ENCODE data around the gene TSPAN18.

Gene TSPAN18

DNA sequence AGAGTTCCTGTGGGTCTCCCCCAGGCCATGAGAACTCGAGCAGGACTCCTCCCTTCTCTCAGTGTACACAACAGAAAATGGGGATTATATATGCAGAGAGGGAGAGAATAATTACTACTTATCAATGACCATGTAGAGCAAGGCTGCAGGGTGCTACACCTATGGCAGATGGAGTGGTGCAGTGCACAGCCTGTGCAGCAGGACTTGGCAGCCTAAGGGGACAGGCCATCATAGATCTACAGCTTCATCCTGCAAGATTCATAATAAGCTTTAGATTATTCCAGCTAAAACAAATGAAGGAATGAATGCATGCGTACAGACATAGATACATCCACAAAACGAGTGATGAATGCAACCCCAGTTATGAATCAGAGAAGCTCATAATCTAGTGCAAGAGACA, 232.3 kb downstream of the TSPAN18 start:
- DNase-seq (ENCODE audit: low read depth), result no peak
- TF ChIP-seq, protein P1, sequence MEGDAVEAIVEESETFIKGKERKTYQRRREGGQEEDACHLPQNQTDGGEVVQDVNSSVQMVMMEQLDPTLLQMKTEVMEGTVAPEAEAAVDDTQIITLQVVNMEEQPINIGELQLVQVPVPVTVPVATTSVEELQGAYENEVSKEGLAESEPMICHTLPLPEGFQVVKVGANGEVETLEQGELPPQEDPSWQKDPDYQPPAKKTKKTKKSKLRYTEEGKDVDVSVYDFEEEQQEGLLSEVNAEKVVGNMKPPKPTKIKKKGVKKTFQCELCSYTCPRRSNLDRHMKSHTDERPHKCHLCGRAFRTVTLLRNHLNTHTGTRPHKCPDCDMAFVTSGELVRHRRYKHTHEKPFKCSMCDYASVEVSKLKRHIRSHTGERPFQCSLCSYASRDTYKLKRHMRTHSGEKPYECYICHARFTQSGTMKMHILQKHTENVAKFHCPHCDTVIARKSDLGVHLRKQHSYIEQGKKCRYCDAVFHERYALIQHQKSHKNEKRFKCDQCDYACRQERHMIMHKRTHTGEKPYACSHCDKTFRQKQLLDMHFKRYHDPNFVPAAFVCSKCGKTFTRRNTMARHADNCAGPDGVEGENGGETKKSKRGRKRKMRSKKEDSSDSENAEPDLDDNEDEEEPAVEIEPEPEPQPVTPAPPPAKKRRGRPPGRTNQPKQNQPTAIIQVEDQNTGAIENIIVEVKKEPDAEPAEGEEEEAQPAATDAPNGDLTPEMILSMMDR (IDR thresholded peaks at IDR 0.05; ENCODE audit: low read depth, low read length, missing control alignments), result no peak
- H3K4me3 ChIP-seq (ENCODE audit: low read depth, low read length), result no peak overlapping the region

DNA sequence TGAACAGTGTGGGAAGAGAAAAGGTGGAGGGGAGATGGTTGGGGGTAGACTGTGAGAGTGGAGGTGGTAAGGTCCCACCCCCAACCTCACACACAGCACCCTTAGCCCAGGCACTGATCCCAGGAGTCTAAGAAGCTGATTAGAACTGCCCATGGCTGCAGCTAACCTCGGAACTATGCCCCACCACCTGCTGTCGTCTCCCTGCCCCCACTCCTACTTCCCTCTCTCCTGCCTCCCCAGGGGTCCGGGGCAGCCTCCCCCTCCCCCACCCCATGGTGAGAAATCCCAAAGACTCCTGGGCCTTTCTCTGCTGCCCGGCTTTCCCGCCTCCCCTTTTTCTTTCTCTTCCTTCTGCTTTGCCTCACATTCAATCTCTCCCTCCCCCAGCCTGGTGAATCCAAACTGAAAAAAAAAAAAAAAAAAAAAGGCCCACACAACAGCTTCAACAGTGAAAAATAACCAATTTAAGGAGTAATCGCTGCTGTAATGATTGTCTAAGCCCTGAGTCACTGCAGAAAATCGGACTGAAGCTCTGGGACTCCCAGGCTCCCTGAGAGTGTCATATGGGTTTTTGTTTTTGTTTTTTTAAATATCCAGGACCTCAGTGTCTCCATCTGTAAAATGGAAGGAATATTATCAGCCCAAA, 233.6 kb downstream of the TSPAN18 start:
- DNase-seq (ENCODE audit: low read depth), result no peak
- no peak overlapping the region for H3K4me3 ChIP-seq (ENCODE audit: low read depth, low read length)
- TF ChIP-seq, protein P1 (IDR thresholded peaks at IDR 0.05; ENCODE audit: low read depth, low read length, missing control alignments), result no peak

DNA sequence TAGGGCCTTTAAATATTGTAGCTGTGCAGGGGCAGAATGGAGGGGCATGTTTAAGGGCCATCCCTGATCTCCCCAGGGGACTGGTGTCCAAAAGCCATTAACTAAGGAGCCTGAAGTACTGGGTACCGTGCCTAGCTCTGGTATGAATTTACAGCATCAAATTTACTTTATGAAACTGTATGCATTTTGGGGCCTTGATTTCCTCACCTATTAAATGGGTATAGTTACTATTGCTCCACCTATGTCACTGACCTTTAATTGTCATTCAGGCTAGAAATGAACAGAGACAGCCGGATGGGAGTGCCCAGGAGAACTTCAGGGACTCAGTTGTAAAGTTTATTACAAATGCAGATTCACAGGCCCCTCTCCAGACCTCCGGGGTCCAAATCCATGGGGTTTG, 235.7 kb downstream of the TSPAN18 start:
- no peak for DNase-seq (ENCODE audit: low read depth)
- TF ChIP-seq, protein P1 (IDR thresholded peaks at IDR 0.05; ENCODE audit: low read depth, low read length, missing control alignments), result no peak
- H3K4me3 ChIP-seq (ENCODE audit: low read depth, low read length), result no peak overlapping the region

- H3K4me3 ChIP-seq (ENCODE audit: low read depth, low read length), result no peak overlapping the region
- TF ChIP-seq, protein P1 (IDR thresholded peaks at IDR 0.05; ENCODE audit: low read depth, low read length, missing control alignments), result no peak
- DNase-seq (ENCODE audit: low read depth), result no peak
Measured at GRCh38 chr11:44963136-44963535, 236.4 kb downstream of the TSPAN18 start.

- TF ChIP-seq, protein P1 (IDR thresholded peaks at IDR 0.05; ENCODE audit: low read depth, low read length, missing control alignments), result no peak
- no peak overlapping the region for H3K4me3 ChIP-seq (ENCODE audit: low read depth, low read length)
- no peak for DNase-seq (ENCODE audit: low read depth)
Measured at GRCh38 chr11:44963948-44964347, 237.2 kb downstream of the TSPAN18 start.

DNA sequence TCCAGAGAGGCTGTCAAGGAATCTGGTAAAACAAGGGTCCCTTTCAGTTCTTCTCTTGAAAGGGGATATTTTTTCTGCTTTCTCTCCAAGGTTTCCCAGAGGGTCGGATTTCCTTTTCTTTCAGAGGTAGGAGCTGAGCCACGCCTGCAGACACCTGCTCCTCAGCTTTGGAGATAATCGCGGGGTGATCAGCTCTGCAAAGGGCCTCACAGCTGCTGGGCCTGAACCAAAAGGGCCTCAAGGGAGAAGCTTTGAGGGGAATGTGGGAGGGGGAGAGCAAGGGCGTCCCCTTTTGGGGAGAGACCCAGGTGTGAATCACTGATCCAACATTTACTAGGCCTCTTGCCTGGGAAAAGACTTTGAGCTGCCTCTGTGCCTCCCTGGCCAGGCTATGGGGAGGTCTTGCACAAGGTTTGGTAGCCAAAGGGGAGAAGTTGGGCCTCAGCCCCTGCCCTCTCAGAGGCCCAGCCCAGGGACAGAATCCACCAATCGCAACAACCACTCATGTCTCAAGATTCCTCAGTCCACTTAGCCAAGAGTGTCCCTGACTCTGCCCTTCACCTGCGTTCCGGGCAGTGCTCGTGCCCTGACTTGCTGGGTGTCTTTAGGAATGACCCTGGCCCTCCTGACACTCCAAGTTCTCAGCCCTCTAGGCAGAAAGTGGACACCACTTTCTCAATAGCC, 237.9 kb downstream of the TSPAN18 start:
- H3K4me3 ChIP-seq (ENCODE audit: low read depth, low read length), result no peak overlapping the region
- no peak for DNase-seq (ENCODE audit: low read depth)
- TF ChIP-seq, protein P1 (IDR thresholded peaks at IDR 0.05; ENCODE audit: low read depth, low read length, missing control alignments), result no peak

DNA sequence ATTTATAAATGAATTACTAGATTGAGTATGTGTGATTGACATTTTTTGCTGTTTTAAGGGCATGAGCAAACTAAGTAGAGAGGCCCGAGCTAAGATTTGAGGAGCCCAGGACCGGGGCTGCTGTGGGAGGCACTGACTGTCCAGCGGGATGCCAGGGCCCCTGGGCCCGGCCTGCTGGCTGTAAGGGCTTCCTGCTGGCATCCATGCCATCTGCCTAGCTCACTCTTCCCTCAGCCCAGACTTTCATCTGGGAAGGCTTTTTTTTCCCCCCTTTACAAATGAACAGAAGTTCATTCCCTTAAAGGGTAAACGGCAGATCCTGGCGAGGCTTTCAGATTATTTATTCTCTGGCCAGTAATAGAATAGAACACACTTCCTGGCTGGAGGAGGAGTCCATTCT, 239.9 kb downstream of the TSPAN18 start:
- no peak for DNase-seq (ENCODE audit: low read depth)
- H3K4me3 ChIP-seq (ENCODE audit: low read depth, low read length), result no peak overlapping the region

More for the DNA sequence above, 239.9 kb downstream of the TSPAN18 start:
- TF ChIP-seq, protein P1 (IDR thresholded peaks at IDR 0.05; ENCODE audit: low read depth, low read length, missing control alignments), result no peak
